ENCODE data around the gene APP. TPM values are rescaled to one million over a fixed set of nuclear protein-coding genes. Genes with fewer than 3 reads are reported as not detected.

Gene APP
- total RNA-seq, 1 experiment from 2014 or later: 531 TPM

- no peaks in the 10 kb centered on the region for H3K9me3 ChIP-seq (ENCODE audit: low read depth, low read length, poor library complexity, severe bottlenecking)
- TF ChIP-seq EZH2 (IDR thresholded peaks at IDR 0.05; ENCODE audit: borderline replicate concordance, low read depth, low read length, poor library complexity, severe bottlenecking) (no peak), CTCF (conservative IDR thresholded peaks at IDR 0.05; ENCODE audit: low read depth, low read length) (no peak)
- no peak overlapping the region for H3K27ac ChIP-seq (ENCODE audit: low read depth, low read length, poor library complexity, severe bottlenecking)
- BruUV-seq (replicated peaks): no TSS peak
- no peaks in the 10 kb centered on the region for H3K27me3 ChIP-seq (replicated peaks; ENCODE audit: insufficient read depth, low read depth, low read length, poor library complexity)
- H3K4me3 ChIP-seq (ENCODE audit: low read depth, low read length, poor library complexity, severe bottlenecking): no peak overlapping the region
- POLR2A ChIA-PET (ENCODE audit: low non-redundant PET): no interaction called here
- intact Hi-C loops (cut with micrococcal nuclease; ENCODE audit: unreplicated experiment): no loop called here
- DNase-seq (ENCODE audit: low spot score): no peak
- peaks cover 15% of the 10 kb centered on the region for H3K4me1 ChIP-seq (ENCODE audit: insufficient read depth, low read length, poor library complexity, severe bottlenecking)
- CTCF ChIA-PET: no interaction called here
- H3K36me3 ChIP-seq (ENCODE audit: insufficient read depth, low read length, poor library complexity, severe bottlenecking): no peaks in the 10 kb centered on the region
These were observed 109.1 kb downstream of the APP start for GRCh38 chr21:26061437-26061836.

- no peak for DNase-seq (ENCODE audit: low spot score)
- Histone ChIP-seq H3K4me1 (ENCODE audit: insufficient read depth, low read length, poor library complexity, severe bottlenecking) (peaks cover 6% of the 10 kb centered on the region), H3K27ac (ENCODE audit: low read depth, low read length, poor library complexity, severe bottlenecking) (no peak overlapping the region), H3K4me3 (ENCODE audit: low read depth, low read length, poor library complexity, severe bottlenecking) (no peak overlapping the region), H3K36me3 (ENCODE audit: insufficient read depth, low read length, poor library complexity, severe bottlenecking) (no peaks in the 10 kb centered on the region), H3K9me3 (ENCODE audit: low read depth, low read length, poor library complexity, severe bottlenecking) (no peaks in the 10 kb centered on the region), H3K27me3 (replicated peaks; ENCODE audit: insufficient read depth, low read depth, low read length, poor library complexity) (no peaks in the 10 kb centered on the region)
- BruUV-seq (replicated peaks): no TSS peak
- CTCF ChIA-PET: no interaction called here
- intact Hi-C loops (cut with micrococcal nuclease; ENCODE audit: unreplicated experiment): no loop called here
- TF ChIP-seq EZH2 (IDR thresholded peaks at IDR 0.05; ENCODE audit: borderline replicate concordance, low read depth, low read length, poor library complexity, severe bottlenecking): no peak
- no peak for TF ChIP-seq CTCF (conservative IDR thresholded peaks at IDR 0.05; ENCODE audit: low read depth, low read length)
- POLR2A ChIA-PET (ENCODE audit: low non-redundant PET): no interaction called here
These were observed 110.0 kb downstream of the APP start for GRCh38 chr21:26060335-26061115.

DNA sequence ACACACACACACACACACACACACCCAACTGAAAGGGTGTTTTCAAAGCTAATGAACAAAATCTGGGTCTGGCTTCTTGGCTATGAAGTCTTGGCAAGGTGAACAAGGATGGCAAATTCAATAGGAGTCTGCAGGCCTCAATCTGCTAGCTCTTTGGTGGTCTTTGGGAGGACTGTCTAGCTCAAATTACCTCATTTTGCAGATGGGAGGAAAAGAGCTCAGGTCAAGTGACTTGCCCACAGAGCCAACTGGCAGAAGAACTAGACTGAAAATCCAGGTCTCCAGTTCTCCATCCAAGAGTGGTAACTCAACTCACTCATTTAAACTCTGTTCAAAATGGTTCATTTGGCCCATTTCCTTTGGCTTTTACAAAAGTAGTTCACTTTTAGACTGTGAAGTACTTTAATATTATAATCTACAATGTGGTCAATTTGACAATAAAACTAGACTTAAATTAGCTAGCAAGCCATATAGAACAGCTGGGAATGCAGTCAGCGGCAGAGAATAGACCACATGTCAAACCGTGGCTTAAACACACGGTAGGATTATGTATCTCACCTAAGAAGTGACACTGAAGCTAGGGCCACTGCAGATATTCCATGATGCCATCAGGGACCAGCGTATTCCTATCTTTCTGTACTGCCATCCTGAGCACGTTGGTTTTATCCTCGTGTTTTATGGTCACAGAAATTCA, 112.9 kb downstream of the APP start:
- Histone ChIP-seq H3K36me3 (ENCODE audit: insufficient read depth, low read length, poor library complexity, severe bottlenecking) (peaks cover 3% of the 10 kb centered on the region), H3K27ac (ENCODE audit: low read depth, low read length, poor library complexity, severe bottlenecking) (no peak overlapping the region), H3K4me3 (ENCODE audit: low read depth, low read length, poor library complexity, severe bottlenecking) (no peak overlapping the region), H3K27me3 (replicated peaks; ENCODE audit: insufficient read depth, low read depth, low read length, poor library complexity) (no peaks in the 10 kb centered on the region), H3K4me1 (ENCODE audit: insufficient read depth, low read length, poor library complexity, severe bottlenecking) (peaks cover 8% of the 10 kb centered on the region), H3K9me3 (ENCODE audit: low read depth, low read length, poor library complexity, severe bottlenecking) (no peaks in the 10 kb centered on the region)
- BruUV-seq (replicated peaks): no TSS peak
- TF ChIP-seq CTCF (conservative IDR thresholded peaks at IDR 0.05; ENCODE audit: low read depth, low read length) (no peak), EZH2 (IDR thresholded peaks at IDR 0.05; ENCODE audit: borderline replicate concordance, low read depth, low read length, poor library complexity, severe bottlenecking) (no peak)
- DNase-seq (ENCODE audit: low spot score): no peak
- intact Hi-C loops (cut with micrococcal nuclease; ENCODE audit: unreplicated experiment): no loop called here
- POLR2A ChIA-PET (ENCODE audit: low non-redundant PET): no interaction called here
- CTCF ChIA-PET: no interaction called here

All from A673 (cell line).